ENCODE data around the gene FLRT1. TPM values are rescaled to one million over a fixed set of nuclear protein-coding genes. Genes with fewer than 3 reads are reported as not detected.

The FLRT1 gene
- total RNA-seq, 1 experiment from 2014 or later = 0.39 TPM

- intact Hi-C loops (cut with micrococcal nuclease; ENCODE audit: unreplicated experiment) = no loop called here
- no TSS peak for BruUV-seq (replicated peaks)
- Mint-ChIP-seq H3K27ac (ENCODE audit: unreplicated experiment) (no peak overlapping the region), H3K36me3 (ENCODE audit: insufficient read depth, unreplicated experiment) (peaks cover 7% of the 10 kb centered on the region), H3K4me1 (ENCODE audit: low read depth, unreplicated experiment) (no peaks in the 10 kb centered on the region), H3K27me3 (ENCODE audit: insufficient read depth, unreplicated experiment) (no peaks in the 10 kb centered on the region), H3K4me3 (ENCODE audit: unreplicated experiment) (no peak overlapping the region), H3K9me3 (ENCODE audit: unreplicated experiment) (no peaks in the 10 kb centered on the region)
- Histone ChIP-seq H3K27me3 (replicated peaks; ENCODE audit: control insufficient read depth, insufficient read depth, low read length) (no peaks in the 10 kb centered on the region), H3K4me3 (ENCODE audit: low read depth, low read length) (no peak overlapping the region), H3K9me3 (no peaks in the 10 kb centered on the region), H3K4me1 (no peaks in the 10 kb centered on the region), H3K36me3 (ENCODE audit: control insufficient read depth, insufficient read depth, low read length) (no peaks in the 10 kb centered on the region; the same call in 1 of the 2 replicates)
- CTCF ChIA-PET = no interaction called here
- DNase-seq = no peak
- POLR2A ChIA-PET = no interaction called here
- no peak for TF ChIP-seq CTCF (IDR thresholded peaks at IDR 0.05; ENCODE audit: insufficient read depth in 1 of 2, low read depth in 1 of 2, low read length in 1 of 2, severe bottlenecking in 1 of 2, unreplicated experiment in 1 of 2)
Measured at GRCh38 chr11:64078284-64078683, 42.6 kb downstream of the FLRT1 start.

- Histone ChIP-seq H3K9me3 (no peaks in the 10 kb centered on the region), H3K4me3 (ENCODE audit: low read depth, low read length) (no peak overlapping the region), H3K36me3 (ENCODE audit: control insufficient read depth, insufficient read depth, low read length) (no peaks in the 10 kb centered on the region; the same call in 1 of the 2 replicates), H3K27me3 (replicated peaks; ENCODE audit: control insufficient read depth, insufficient read depth, low read length) (no peaks in the 10 kb centered on the region), H3K4me1 (no peaks in the 10 kb centered on the region)
- H3K4me3 Mint-ChIP-seq (ENCODE audit: unreplicated experiment) = no peak overlapping the region
- CTCF ChIA-PET = no interaction called here
- no peaks in the 10 kb centered on the region for H3K4me1 Mint-ChIP-seq (ENCODE audit: low read depth, unreplicated experiment)
- no peaks in the 10 kb centered on the region for H3K27me3 Mint-ChIP-seq (ENCODE audit: insufficient read depth, unreplicated experiment)
- TF ChIP-seq CTCF (IDR thresholded peaks at IDR 0.05; ENCODE audit: insufficient read depth in 1 of 2, low read depth in 1 of 2, low read length in 1 of 2, severe bottlenecking in 1 of 2, unreplicated experiment in 1 of 2) = no peak
- intact Hi-C loops (cut with micrococcal nuclease; ENCODE audit: unreplicated experiment) = no loop called here
- H3K9me3 Mint-ChIP-seq (ENCODE audit: unreplicated experiment) = no peaks in the 10 kb centered on the region
- H3K27ac Mint-ChIP-seq (ENCODE audit: unreplicated experiment) = no peak overlapping the region
- POLR2A ChIA-PET = no interaction called here
- H3K36me3 Mint-ChIP-seq (ENCODE audit: insufficient read depth, unreplicated experiment) = peaks cover 7% of the 10 kb centered on the region
- DNase-seq = no peak
- BruUV-seq (replicated peaks) = no TSS peak
Measured at GRCh38 chr11:64078905-64079304, 43.2 kb downstream of the FLRT1 start.

GRCh38 chr11:64080390-64080789, 44.7 kb downstream of the FLRT1 start:
- CTCF ChIA-PET = no interaction called here
- BruUV-seq (replicated peaks) = no TSS peak
- H3K27me3 Mint-ChIP-seq (ENCODE audit: insufficient read depth, unreplicated experiment) = no peaks in the 10 kb centered on the region
- no peaks in the 10 kb centered on the region for H3K27me3 ChIP-seq (replicated peaks; ENCODE audit: control insufficient read depth, insufficient read depth, low read length)
- H3K4me3 ChIP-seq (ENCODE audit: low read depth, low read length) = no peak overlapping the region
- H3K36me3 Mint-ChIP-seq (ENCODE audit: insufficient read depth, unreplicated experiment) = peaks cover 7% of the 10 kb centered on the region
- POLR2A ChIA-PET = no interaction called here
- H3K36me3 ChIP-seq (ENCODE audit: control insufficient read depth, insufficient read depth, low read length) = no peaks in the 10 kb centered on the region; the same call in 1 of the 2 replicates
- no peak for TF ChIP-seq CTCF (IDR thresholded peaks at IDR 0.05; ENCODE audit: insufficient read depth in 1 of 2, low read depth in 1 of 2, low read length in 1 of 2, severe bottlenecking in 1 of 2, unreplicated experiment in 1 of 2)
- no peak overlapping the region for H3K27ac Mint-ChIP-seq (ENCODE audit: unreplicated experiment)
- peaks cover 6% of the 10 kb centered on the region for H3K4me1 ChIP-seq
- no peaks in the 10 kb centered on the region for H3K9me3 ChIP-seq
- no peak for DNase-seq
- H3K4me1 Mint-ChIP-seq (ENCODE audit: low read depth, unreplicated experiment) = no peaks in the 10 kb centered on the region
- no peaks in the 10 kb centered on the region for H3K9me3 Mint-ChIP-seq (ENCODE audit: unreplicated experiment)
- intact Hi-C loops (cut with micrococcal nuclease; ENCODE audit: unreplicated experiment) = no loop called here
- no peak overlapping the region for H3K4me3 Mint-ChIP-seq (ENCODE audit: unreplicated experiment)
